Activated naive CD8-positive, alpha-beta T cell treated with anti-CD3 and anti-CD28 coated beads for 36 hours (primary cell): ENCODE data around the gene PRKN. TPM values are rescaled to one million over a fixed set of nuclear protein-coding genes. Genes with fewer than 3 reads are reported as not detected.

Experiments used
- DNase-seq: peaks from one replicate; pipeline ENCODE4 v3.0.0; 2021
- H3K27ac Mint-ChIP-seq: one replicate; pipeline ENCODE4 v1.8.0; 2022; ENCODE audit warnings: mild to moderate bottlenecking, moderate library complexity, mixed read lengths
- H3K27me3 Mint-ChIP-seq: one replicate; pipeline ENCODE4 v1.8.0; 2022; ENCODE audit warnings: mild to moderate bottlenecking, mixed read lengths
- H3K36me3 Mint-ChIP-seq: one replicate; pipeline ENCODE4 v1.8.0; 2021; ENCODE audit warnings: mild to moderate bottlenecking, mixed read lengths
- H3K4me1 Mint-ChIP-seq: one replicate; pipeline ENCODE4 v1.8.0; 2021; ENCODE audit warnings: mixed read lengths
- H3K4me3 Mint-ChIP-seq: one replicate; pipeline ENCODE4 v1.8.0; 2022; ENCODE audit warnings: mild to moderate bottlenecking, moderate library complexity, mixed read lengths
- H3K9me3 Mint-ChIP-seq: one replicate; pipeline ENCODE4 v1.8.0; 2022; ENCODE audit warnings: mixed read lengths
- total RNA-seq, 2 experiments: library from RNA; stranded (reverse); gene quantifications; one replicate each; pipeline ENCODE4 v1.2.3, GENCODE V29; 2021

Gene PRKN
- total RNA-seq, 2 experiments from 2014 or later: 0.26 to 0.52 TPM

DNA sequence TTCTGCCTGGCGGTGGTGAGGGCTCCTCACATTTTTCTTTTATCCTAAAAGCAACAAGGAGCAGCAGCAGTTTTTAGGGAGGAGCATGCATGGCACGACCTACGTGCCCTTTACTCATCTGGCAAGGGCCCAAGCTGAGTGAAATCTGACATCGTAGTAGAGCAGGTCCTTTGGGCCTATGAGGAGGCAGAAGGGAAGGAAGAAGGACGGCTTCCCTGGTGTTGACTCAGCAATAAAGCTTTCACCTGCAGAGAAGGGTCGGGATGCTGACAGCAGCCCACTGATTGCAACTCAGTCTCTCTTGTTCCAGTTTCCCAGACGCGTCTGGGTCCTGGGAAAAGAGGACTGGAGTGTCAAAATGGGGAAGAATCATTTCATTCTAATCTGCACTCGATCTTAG lies 1044.6 kb downstream of the PRKN start:
- Mint-ChIP-seq H3K9me3 (no peaks in the 10 kb centered on the region), H3K4me1 (no peaks in the 10 kb centered on the region), H3K4me3 (no peak overlapping the region), H3K27me3 (no peaks in the 10 kb centered on the region), H3K36me3 (no peaks in the 10 kb centered on the region), H3K27ac (no peak overlapping the region)
- no peak for DNase-seq

DNA sequence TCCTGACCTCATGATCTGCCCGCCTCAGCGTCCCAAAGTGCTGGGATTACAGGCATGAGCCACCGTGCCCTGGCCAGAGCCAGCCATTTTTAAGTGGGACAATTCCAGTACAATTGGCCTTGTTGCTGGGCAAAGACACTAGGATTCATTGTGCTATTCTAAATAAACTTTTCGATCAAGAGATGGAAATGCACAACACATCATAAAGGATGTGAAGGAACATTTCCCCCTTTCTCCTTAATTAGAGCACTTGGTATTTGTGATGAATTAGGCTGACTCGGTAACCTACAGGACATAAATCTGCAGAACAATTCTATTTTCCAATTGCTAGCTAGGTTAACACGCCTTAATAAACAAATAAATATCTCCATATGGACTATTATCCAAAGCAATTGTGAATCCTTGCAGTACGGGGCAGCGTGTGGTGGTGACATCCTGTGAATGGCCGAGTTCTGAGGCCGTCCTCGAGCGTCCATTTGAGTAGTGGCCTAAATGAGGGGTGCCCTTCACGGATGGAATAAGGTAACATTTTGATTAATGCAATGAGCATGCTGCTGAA lies 1047.5 kb downstream of the PRKN start:
- Mint-ChIP-seq H3K4me3 (no peak overlapping the region), H3K4me1 (no peaks in the 10 kb centered on the region), H3K36me3 (no peaks in the 10 kb centered on the region), H3K9me3 (no peaks in the 10 kb centered on the region), H3K27ac (no peak overlapping the region), H3K27me3 (no peaks in the 10 kb centered on the region)
- DNase-seq: no peak

DNA sequence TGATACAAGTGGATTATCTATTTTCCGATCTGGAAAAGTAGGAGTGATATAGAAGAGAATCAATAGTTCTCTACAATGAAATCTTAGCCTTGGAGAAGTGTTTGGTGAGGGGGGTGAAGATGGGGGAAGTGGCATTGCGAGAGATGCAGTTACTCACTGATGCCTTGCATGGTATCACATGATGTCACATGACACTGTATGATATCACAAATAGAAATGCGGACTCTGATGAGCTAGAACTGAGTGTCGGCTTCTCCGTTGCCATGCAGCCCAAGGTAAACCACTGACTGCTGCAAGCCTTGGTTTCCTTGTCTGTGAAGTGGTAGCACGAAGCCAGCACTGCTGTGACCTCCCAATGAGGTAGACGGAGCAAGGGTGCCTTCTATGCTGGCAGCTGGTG lies 1050.4 kb downstream of the PRKN start:
- H3K27me3 Mint-ChIP-seq: no peaks in the 10 kb centered on the region
- H3K4me3 Mint-ChIP-seq: no peak overlapping the region
- H3K4me1 Mint-ChIP-seq: no peaks in the 10 kb centered on the region
- no peaks in the 10 kb centered on the region for H3K36me3 Mint-ChIP-seq
- H3K27ac Mint-ChIP-seq: no peak overlapping the region
- DNase-seq: no peak
- H3K9me3 Mint-ChIP-seq: no peaks in the 10 kb centered on the region

DNA sequence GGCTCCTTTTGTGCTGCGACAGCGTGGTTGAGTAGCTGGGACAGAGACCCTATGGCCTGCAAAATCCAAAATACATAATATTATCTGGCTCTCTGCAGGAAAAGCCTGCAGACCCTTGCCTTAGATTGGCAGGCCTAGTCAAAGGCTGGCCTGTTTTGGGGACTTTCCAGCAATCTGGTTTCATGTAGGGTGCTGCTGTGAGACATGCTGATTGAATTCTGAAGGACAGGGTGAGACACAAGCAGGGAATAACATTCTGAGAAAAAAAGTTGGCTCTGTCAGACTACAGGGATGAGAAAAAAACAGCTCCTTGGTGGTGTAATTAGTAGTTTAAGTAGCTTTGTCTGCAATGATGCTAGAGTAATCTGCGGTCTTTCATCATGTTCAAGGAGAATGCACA lies 1051.0 kb downstream of the PRKN start:
- no peaks in the 10 kb centered on the region for H3K27me3 Mint-ChIP-seq
- no peak overlapping the region for H3K4me3 Mint-ChIP-seq
- DNase-seq: no peak
- H3K27ac Mint-ChIP-seq: no peak overlapping the region
- H3K9me3 Mint-ChIP-seq: no peaks in the 10 kb centered on the region
- H3K36me3 Mint-ChIP-seq: no peaks in the 10 kb centered on the region
- H3K4me1 Mint-ChIP-seq: no peaks in the 10 kb centered on the region

DNA sequence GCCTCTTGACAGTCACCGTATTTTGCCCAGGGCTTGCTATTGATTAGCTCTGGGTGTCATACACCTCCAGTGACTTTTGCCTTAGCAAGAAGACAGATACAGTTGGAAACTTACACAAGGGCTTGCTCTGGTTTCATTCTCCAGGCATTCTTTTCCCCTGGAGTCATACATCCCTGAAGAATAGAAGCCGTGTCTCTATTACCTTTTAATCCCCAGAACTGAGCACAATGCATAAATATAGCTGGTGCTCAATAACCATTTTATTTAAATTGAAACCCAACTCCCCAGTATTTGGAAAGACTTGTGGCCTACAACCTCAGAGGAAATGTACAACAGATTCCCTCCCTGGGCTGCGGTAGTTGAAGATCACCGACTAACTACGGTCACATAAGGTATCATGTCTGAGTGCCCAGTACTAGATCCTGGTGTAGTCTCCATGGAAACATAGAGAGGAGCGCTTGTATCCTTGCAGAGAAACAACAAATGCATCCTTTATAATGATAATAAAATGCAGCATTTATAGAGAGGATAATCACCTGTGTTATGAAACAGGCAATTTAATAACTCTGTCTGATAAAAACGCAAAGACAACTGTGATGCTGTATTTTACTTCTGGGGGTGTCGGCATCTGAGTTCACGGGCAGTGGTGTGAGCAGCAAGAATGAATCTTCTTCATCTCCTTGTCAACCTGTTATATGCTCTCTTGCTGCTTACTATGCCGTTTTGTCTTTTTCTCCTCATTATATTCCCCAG lies 1052.5 kb downstream of the PRKN start:
- Mint-ChIP-seq H3K27ac (no peak overlapping the region), H3K9me3 (no peaks in the 10 kb centered on the region)

DNA sequence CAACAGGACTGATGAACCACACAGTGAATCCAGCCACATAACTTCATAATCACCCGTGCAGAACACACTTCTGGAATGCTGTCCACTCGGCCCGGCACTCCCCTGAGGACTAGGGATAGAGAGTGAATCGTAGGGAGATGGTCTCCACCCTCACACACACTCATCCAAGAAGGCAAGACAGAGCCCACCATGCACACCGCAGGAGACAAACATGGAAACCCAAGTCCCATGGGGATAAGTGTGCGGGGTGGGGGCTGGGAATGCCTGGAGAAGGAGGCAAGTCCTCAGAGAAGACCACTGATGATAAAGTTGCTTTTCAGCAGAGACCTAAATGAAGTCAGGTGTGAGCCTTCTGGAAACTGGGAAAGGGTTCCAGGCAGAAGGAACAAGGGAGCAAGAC lies 1054.5 kb downstream of the PRKN start:
- Mint-ChIP-seq H3K4me1 (no peaks in the 10 kb centered on the region), H3K4me3 (no peak overlapping the region), H3K27me3 (no peaks in the 10 kb centered on the region), H3K27ac (no peak overlapping the region), H3K9me3 (no peaks in the 10 kb centered on the region), H3K36me3 (no peaks in the 10 kb centered on the region)
- DNase-seq: no peak

More for the DNA sequence above, 1052.5 kb downstream of the PRKN start:
- H3K4me3 Mint-ChIP-seq: no peak overlapping the region
- H3K36me3 Mint-ChIP-seq: no peaks in the 10 kb centered on the region
- DNase-seq: no peak
- no peaks in the 10 kb centered on the region for H3K4me1 Mint-ChIP-seq
- no peaks in the 10 kb centered on the region for H3K27me3 Mint-ChIP-seq

DNA sequence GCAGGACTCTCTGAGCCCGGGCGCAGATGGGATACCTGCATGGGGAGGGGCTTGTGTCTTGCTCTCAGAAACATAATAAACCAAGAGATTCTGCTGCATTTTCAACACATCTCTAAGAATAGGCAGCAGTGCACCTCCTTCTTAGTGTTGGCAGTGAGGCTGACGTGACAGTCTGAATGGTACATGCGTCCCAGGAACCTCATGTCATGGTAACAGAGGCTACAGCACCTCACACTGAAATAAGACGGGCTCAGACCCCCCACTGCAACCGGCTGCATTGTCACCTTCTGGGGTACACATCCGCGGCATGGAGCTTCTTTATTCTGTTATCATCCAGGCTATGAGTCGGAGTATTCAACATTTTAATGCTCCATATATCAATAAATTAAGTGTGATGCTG lies 1056.4 kb downstream of the PRKN start:
- H3K27ac Mint-ChIP-seq: no peak overlapping the region
- no peak overlapping the region for H3K4me3 Mint-ChIP-seq
- no peaks in the 10 kb centered on the region for H3K9me3 Mint-ChIP-seq
- DNase-seq: no peak
- H3K27me3 Mint-ChIP-seq: no peaks in the 10 kb centered on the region
- no peaks in the 10 kb centered on the region for H3K36me3 Mint-ChIP-seq
- no peaks in the 10 kb centered on the region for H3K4me1 Mint-ChIP-seq

DNA sequence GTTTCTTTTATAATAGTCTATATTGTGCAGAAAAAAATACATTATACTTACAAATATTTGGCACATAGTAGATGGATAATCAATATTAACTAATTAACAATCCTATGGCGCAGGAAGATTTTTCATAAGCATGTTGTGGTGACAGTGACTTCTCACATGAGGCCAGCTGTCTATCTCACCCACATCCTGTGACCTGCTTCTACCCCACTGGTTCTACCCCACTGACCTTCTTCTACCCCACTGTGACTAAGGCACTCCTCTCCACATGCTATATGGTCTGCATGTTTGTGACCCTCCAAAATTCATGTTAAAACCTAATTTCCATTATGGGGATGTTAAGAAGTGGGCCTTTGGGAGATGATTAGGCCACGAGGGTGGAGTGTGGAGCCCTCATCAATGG lies 1058.9 kb downstream of the PRKN start:
- no peaks in the 10 kb centered on the region for H3K4me1 Mint-ChIP-seq

DNA sequence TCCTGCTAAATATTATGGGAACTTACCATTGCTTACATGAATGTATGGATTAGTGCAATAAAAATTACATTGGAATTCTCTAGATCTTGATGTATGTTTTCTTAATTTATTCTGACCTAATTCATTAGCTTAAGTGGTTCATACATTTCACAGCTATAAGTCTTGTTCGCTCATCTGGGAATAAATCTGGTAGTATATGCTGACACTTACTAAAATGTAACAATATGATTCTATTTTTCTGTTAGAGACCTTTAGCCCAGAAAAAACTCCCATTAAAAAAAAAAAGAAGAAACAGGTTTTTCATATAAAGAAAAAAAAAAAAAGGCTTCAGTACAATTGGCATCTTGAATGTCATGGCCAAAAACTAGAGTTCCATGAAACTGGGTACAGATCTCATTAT lies 1059.6 kb downstream of the PRKN start:
- Mint-ChIP-seq H3K9me3 (peaks cover 6% of the 10 kb centered on the region), H3K4me3 (no peak overlapping the region), H3K27me3 (no peaks in the 10 kb centered on the region), H3K36me3 (no peaks in the 10 kb centered on the region), H3K4me1 (no peaks in the 10 kb centered on the region), H3K27ac (no peak overlapping the region)
- DNase-seq: no peak

More for the DNA sequence above, 1058.9 kb downstream of the PRKN start:
- Mint-ChIP-seq H3K36me3 (no peaks in the 10 kb centered on the region), H3K27me3 (no peaks in the 10 kb centered on the region), H3K27ac (no peak overlapping the region), H3K9me3 (peaks cover 3% of the 10 kb centered on the region), H3K4me3 (no peak overlapping the region)
- no peak for DNase-seq

DNA sequence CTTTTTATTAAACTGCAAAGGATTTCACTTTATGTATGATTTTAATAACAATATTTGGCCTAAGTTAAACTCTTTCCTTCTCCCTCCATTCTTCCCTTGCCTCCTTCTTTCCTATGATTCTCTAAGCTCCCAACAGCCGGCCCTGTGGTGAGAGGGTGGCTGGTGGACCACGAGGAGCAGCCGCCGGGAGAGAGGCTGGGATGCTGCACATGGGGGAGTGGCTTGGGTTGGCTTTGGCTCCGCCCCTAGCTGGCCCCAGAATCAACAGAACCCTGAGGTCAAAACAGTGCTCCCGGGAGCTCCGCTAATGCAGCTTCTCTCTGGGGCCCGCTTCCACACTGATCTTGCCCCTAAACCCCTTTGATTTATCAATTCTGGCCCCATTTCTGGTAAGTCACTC lies 1063.9 kb downstream of the PRKN start:
- Mint-ChIP-seq H3K36me3 (peaks cover 4% of the 10 kb centered on the region), H3K4me1 (no peaks in the 10 kb centered on the region), H3K4me3 (no peak overlapping the region), H3K27me3 (no peaks in the 10 kb centered on the region), H3K27ac (no peak overlapping the region), H3K9me3 (peaks cover 12% of the 10 kb centered on the region)
- no peak for DNase-seq

DNA sequence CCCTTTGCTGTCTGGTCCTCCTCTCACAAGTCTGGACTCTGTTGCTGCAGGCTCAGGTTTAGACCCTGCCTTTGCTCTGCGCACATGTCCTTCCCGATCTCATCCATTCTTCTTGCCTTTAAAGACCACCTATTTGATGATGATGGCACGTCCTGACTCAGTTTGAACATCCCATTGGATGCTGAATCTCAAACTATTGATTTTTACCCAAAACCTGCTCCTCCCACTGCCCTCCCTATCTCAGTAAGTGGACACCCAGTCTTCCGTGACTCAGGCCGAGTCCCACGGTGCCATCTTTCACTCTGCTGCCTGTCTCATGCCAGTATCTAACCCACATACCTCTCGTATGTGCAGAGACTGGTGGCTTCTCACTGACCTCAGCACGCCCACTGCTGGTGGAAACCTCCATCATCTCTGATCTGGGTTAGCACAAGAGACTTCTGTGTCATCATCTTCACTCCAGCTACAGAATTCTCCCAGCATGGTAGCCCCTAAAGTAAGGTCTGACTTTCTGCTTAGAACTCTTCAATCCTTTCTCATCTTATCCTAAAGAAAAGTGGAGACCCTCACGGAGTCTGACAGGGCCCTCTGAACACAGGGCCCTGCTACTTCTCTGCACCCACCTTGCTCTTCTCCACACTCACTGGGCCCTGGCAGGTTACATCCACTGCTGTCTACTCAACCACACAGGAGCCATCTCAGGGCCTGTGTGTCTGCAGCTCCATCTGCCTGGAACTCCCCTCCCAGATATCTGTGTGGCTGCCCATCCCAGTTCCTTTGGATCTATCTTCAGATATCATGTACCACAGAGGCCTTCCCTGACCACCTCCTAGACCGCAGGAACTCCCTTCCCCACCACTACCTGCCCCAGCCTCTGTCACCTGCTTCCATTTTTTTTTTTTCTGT lies 1066.6 kb downstream of the PRKN start:
- DNase-seq: no peak
- no peaks in the 10 kb centered on the region for H3K27me3 Mint-ChIP-seq
- peaks cover 4% of the 10 kb centered on the region for H3K36me3 Mint-ChIP-seq
- no peak overlapping the region for H3K4me3 Mint-ChIP-seq
- no peaks in the 10 kb centered on the region for H3K4me1 Mint-ChIP-seq
- no peak overlapping the region for H3K27ac Mint-ChIP-seq
- peaks cover 12% of the 10 kb centered on the region for H3K9me3 Mint-ChIP-seq

DNA sequence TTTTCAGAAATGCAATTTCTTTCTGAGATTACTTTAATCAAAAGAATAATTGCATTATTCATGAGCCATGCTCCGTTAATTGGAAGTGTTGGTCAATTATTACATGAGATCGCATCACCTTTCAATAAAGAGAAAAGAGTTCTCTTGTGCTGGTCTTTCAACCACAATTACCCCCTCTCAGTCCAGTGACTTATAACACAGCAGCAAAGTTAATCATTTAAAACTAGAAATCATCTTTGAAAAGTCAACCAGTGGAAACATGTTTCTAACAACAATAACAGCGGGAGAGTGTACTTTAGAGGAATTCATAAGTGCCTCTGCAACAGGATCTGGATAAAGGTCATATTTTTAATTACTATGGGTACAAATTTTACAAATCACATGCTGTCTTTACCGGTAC lies 1069.4 kb downstream of the PRKN start:
- H3K27me3 Mint-ChIP-seq: no peaks in the 10 kb centered on the region
- H3K4me1 Mint-ChIP-seq: no peaks in the 10 kb centered on the region
- peaks cover 4% of the 10 kb centered on the region for H3K36me3 Mint-ChIP-seq
- DNase-seq: no peak
- H3K4me3 Mint-ChIP-seq: no peak overlapping the region
- H3K27ac Mint-ChIP-seq: no peak overlapping the region
- peaks cover 8% of the 10 kb centered on the region for H3K9me3 Mint-ChIP-seq

DNA sequence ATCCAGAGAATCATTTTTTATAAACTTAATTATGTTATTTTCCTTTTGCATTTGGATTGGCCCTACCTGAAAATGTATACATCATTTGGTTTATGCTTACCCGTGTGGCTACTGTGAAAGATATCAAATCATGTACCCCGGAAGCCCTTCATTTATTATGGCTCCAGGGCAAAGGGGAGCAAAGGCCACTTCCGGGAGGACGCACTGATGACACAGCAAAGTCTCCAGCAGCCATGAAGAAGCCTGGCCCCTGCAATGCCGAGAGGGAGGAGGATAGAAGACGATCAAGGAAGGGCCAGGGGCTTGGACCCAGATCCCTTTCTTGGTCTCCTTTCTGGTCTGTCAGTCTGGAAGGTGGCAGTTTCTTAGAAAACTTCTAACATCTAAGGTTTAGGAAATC lies 1073.4 kb downstream of the PRKN start:
- Mint-ChIP-seq H3K27me3 (no peaks in the 10 kb centered on the region), H3K27ac (no peak overlapping the region), H3K4me3 (no peak overlapping the region), H3K9me3 (peaks cover 8% of the 10 kb centered on the region), H3K36me3 (peaks cover 5% of the 10 kb centered on the region), H3K4me1 (no peaks in the 10 kb centered on the region)
- no peak for DNase-seq

DNA sequence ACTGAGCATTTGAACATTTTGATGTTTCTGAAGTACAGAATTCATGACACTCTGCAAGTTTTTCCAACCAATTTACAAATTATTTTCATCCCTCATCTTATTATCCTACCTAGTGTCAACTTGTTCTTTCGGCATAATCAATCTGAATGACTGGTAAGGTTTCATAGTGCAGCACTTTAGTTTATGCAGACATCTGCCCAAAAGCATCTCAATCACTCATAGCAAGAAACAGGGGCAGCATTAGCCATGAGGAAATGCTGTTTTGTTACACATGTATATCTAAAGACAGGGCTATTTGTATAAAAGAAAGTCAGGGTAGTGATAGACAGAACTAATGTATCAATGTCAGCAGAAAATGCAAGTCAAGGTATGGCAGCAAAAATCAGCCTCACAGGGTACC lies 1075.6 kb downstream of the PRKN start:
- H3K4me1 Mint-ChIP-seq: no peaks in the 10 kb centered on the region
- H3K27me3 Mint-ChIP-seq: no peaks in the 10 kb centered on the region
- peaks cover 8% of the 10 kb centered on the region for H3K9me3 Mint-ChIP-seq
- H3K27ac Mint-ChIP-seq: no peak overlapping the region
- no peak for DNase-seq
- peaks cover 5% of the 10 kb centered on the region for H3K36me3 Mint-ChIP-seq
- no peak overlapping the region for H3K4me3 Mint-ChIP-seq

DNA sequence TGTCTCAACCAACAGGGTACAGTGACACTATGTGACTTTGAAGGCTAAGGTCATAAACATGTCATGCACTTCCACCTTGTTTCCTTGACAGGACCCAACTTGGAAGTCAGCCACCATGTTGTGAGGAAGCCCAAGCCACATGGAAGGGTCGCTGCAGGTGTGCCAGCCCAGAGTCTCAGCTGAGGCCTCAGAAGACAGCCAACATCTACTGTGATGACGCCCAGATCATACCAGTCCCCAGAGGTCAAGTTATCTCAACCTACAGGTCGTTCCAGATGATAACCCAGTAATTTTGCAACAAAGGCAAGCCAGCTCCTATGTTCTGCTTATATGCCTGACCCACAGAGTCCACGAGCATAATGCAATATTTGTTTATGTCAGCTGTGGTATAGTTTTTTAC lies 1077.7 kb downstream of the PRKN start:
- H3K36me3 Mint-ChIP-seq: peaks cover 8% of the 10 kb centered on the region
- no peak overlapping the region for H3K27ac Mint-ChIP-seq
- no peak overlapping the region for H3K4me3 Mint-ChIP-seq
- DNase-seq: no peak
- H3K27me3 Mint-ChIP-seq: no peaks in the 10 kb centered on the region
- no peaks in the 10 kb centered on the region for H3K4me1 Mint-ChIP-seq
- H3K9me3 Mint-ChIP-seq: peaks cover 8% of the 10 kb centered on the region
